HepG2 (cell line): Measurements from ENCODE around the gene SUPT6H. TPM values are rescaled to one million over a fixed set of nuclear protein-coding genes. Genes with fewer than 3 reads are reported as not detected.

Source experiments
- ATAC-seq: fragments of 200-7000 bp; cut with Tn5 transposase; 3 replicates; pipeline ENCODE4 v1.9.1; 2020; ENCODE audit warnings: mild to moderate bottlenecking, moderate library complexity
- BruUV-seq: library from RNA; stranded (reverse); fragments of 400-500 nt; replicated peaks from 2 replicates; lab custom pipeline; 2021; lab: Mats Ljungman, UMichigan
- CTCF ChIA-PET: fragments of 300-600 bp; formaldehyde crosslinking; extraction: SDS; loops from one replicate; lab custom pipeline; 2021; ENCODE audit warnings: low total read pairs, inconsistent platforms, low intra/inter-chr PET ratio; lab: Yijun Ruan, JAX
- POLR2A ChIA-PET: fragments of 350-600 bp; sonication (Branson Sonifier 250); formaldehyde crosslinking; loops from one replicate; lab custom pipeline; 2020; ENCODE audit warnings: antibody characterized with exemption, inconsistent platforms; lab: Yijun Ruan, JAX
- DNase-seq: peaks from one replicate; pipeline ENCODE4 v3.0.0-alpha.2; 2015; ENCODE audit warnings: low spot score
- FAIRE-seq: peaks from 3 replicates; lab custom pipeline; 2011; peaks lifted over from hg19 to GRCh38; lab: Jason Lieb, UNC
- H2AFZ ChIP-seq: one replicate; pipeline ENCODE4 v1.6.1; 2011; ENCODE audit warnings: low read length, inconsistent platforms
- H3K27ac ChIP-seq: fragments of 300-600 bp; 3 replicates; pipeline ENCODE4 v1.8.0; 2011; ENCODE audit warnings: mixed run types, mild to moderate bottlenecking, mixed read lengths, low read length, inconsistent platforms; ENCODE audit not compliant: insufficient read depth; ENCODE audit errors: extremely low read length
- H3K27me3 ChIP-seq, 2 experiments: fragments of 200-600 bp in 1 of 2; 2 replicates in 1 of 2; 3 replicates in 1 of 2; pipeline versions ENCODE4 v1.6.0 to v1.8.0; 2011; ENCODE audit warnings: low read length in 2 of 2, mild to moderate bottlenecking in 2 of 2, moderate library complexity in 2 of 2, inconsistent platforms in 1 of 2; ENCODE audit not compliant: insufficient read depth in 2 of 2, control insufficient read depth in 1 of 2
- H3K36me3 ChIP-seq, 2 experiments: fragments of 200-600 bp in 1 of 2; replicated peaks in 1 of 2; 2 replicates in 1 of 2; 3 replicates in 1 of 2; pipeline versions ENCODE4 v1.5.1 to v1.8.0; 2011; ENCODE audit warnings: low read length in 2 of 2, inconsistent platforms in 1 of 2; ENCODE audit not compliant: insufficient read depth in 2 of 2, control insufficient read depth in 1 of 2
- H3K4me1 ChIP-seq: 2 replicates; pipeline ENCODE4 v1.5.1; 2012; ENCODE audit warnings: low read length, inconsistent platforms; ENCODE audit not compliant: insufficient read depth
- H3K4me2 ChIP-seq: 2 replicates; pipeline ENCODE4 v1.6.0; 2011; ENCODE audit warnings: low read depth, low read length, inconsistent platforms
- H3K4me3 ChIP-seq, 3 experiments: fragments of 200-600 bp in 1 of 3; sonication (generic), shearing (Covaris generic) in 1 of 3; replicated peaks in 1 of 3; 2 replicates each; pipeline ENCODE4 v1.5.1; 2011 to 2016; ENCODE audit warnings: low read length in 3 of 3, inconsistent platforms in 2 of 3, low read depth in 2 of 3, mild to moderate bottlenecking in 2 of 3, control low read depth in 1 of 3, mixed read lengths in 1 of 3; ENCODE audit not compliant: insufficient read depth in 1 of 3
- H3K79me2 ChIP-seq: one replicate; pipeline ENCODE4 v1.6.1; 2011; ENCODE audit warnings: low read length, inconsistent platforms; ENCODE audit not compliant: insufficient read depth
- H3K9ac ChIP-seq: 2 replicates; pipeline ENCODE4 v1.6.0; 2011; ENCODE audit warnings: mild to moderate bottlenecking, low read depth, low read length, inconsistent platforms; ENCODE audit not compliant: insufficient read depth
- H3K9me3 ChIP-seq: 2 replicates; pipeline ENCODE4 v1.5.1; 2012; ENCODE audit warnings: mild to moderate bottlenecking, low read length
- H4K20me1 ChIP-seq: 2 replicates; pipeline ENCODE4 v1.6.0; 2011; ENCODE audit warnings: inconsistent platforms, mild to moderate bottlenecking, low read length, moderate library complexity; ENCODE audit not compliant: insufficient read depth
- HOXD1 ChIP-seq: sonication (generic); formaldehyde crosslinking; IDR thresholded peaks from 2 replicates; pipeline ENCODE4 v1.5.0; 2020; ENCODE audit warnings: missing genetic modification reagents
- NPAS2 ChIP-seq: sonication (generic); formaldehyde crosslinking; IDR thresholded peaks from 2 replicates; pipeline ENCODE4 v1.8.0; 2022; ENCODE audit warnings: mild to moderate bottlenecking, missing genetic modification reagents, borderline replicate concordance
- RFX1 ChIP-seq: fragments of 450-650 bp; IDR thresholded peaks from 2 replicates; pipeline ENCODE4 v1.6.1; 2017
- RFXANK ChIP-seq: IDR thresholded peaks from 2 replicates; pipeline ENCODE4 v1.6.1; 2016
- ZBTB8A ChIP-seq: sonication (generic); formaldehyde crosslinking; IDR thresholded peaks from 2 replicates; pipeline ENCODE4 v1.4.0; 2020; ENCODE audit warnings: mild to moderate bottlenecking, low read depth, missing genetic modification reagents, borderline replicate concordance
- ZNF121 ChIP-seq: sonication (generic); formaldehyde crosslinking; IDR thresholded peaks from 2 replicates; pipeline ENCODE4 v1.5.0; 2020; ENCODE audit warnings: mild to moderate bottlenecking, missing genetic modification reagents
- ZNF260 ChIP-seq: sonication (generic); formaldehyde crosslinking; IDR thresholded peaks from 2 replicates; pipeline ENCODE4 v1.4.0; 2020; ENCODE audit warnings: missing genetic modification reagents, low read depth, mild to moderate bottlenecking, borderline replicate concordance
- ZNF296 ChIP-seq: sonication (generic); formaldehyde crosslinking; conservative IDR thresholded peaks from 2 replicates; pipeline ENCODE4 v1.5.0; 2020; ENCODE audit warnings: mild to moderate bottlenecking, missing genetic modification reagents
- ZNF317 ChIP-seq: sonication (generic); formaldehyde crosslinking; IDR thresholded peaks from 2 replicates; pipeline ENCODE4 v1.5.0; 2020; ENCODE audit warnings: mild to moderate bottlenecking, missing genetic modification reagents
- ZNF367 ChIP-seq: sonication (generic); formaldehyde crosslinking; IDR thresholded peaks from 2 replicates; pipeline ENCODE4 v1.4.0; 2020; ENCODE audit warnings: missing genetic modification reagents, borderline replicate concordance
- ZSCAN20 ChIP-seq: sonication (generic); formaldehyde crosslinking; IDR thresholded peaks from 2 replicates; pipeline ENCODE4 v1.4.0; 2020; ENCODE audit warnings: missing genetic modification reagents, mild to moderate bottlenecking, borderline replicate concordance
- WGBS: methylation state at CpG from one replicate; pipeline ENCODE4 v1.1.6; 2017; ENCODE audit warnings: low lambda C conversion rate; 5-methylcytosine and 5-hydroxymethylcytosine counted together
- in situ Hi-C: cut with HindIII; loops from 2 replicates; pipeline ENCODE4 v1.10.0; 2017; ENCODE audit warnings: low pct_unique_long_range_greater_than_20kb; ENCODE audit not compliant: extremely low pct_ligation_motif_present
- intact Hi-C: fragments of 100-400 bp; cut with micrococcal nuclease; formaldehyde crosslinking; loops from one replicate; pipeline ENCODE4 v1.10.0; 2022; ENCODE audit not compliant: unreplicated experiment
- polyA plus RNA-seq, 8 experiments: library from polyadenylated mRNA; depleted of rRNA in 3 of 8; stranded (reverse) in 7 of 8; unstranded in 1 of 8; fragments of >200 nt; fragmentation: Illumina TruSeq in 4 of 8; extraction: Trizol in 4 of 8; gene quantifications; 2 replicates each; pipeline versions ENCODE4 v1.2.1 to v1.2.3, GENCODE V29; 2011 to 2016; ENCODE audit warnings: low read depth in 4 of 8, missing spikeins in 1 of 8, mixed read lengths in 1 of 8; ENCODE audit not compliant: insufficient read depth in 1 of 8
- total RNA-seq, 5 experiments: library from RNA; depleted of rRNA; stranded (reverse); fragments of >200 nt; fragmentation: Illumina TruSeq; extraction: Trizol; gene quantifications; 2 replicates each; pipeline ENCODE4 v1.2.3, GENCODE V29; 2016; ENCODE audit warnings: low read depth in 1 of 5
- TF ChIP-seq, protein P1 (sequence below): sonication (generic); formaldehyde crosslinking; conservative IDR thresholded peaks from 2 replicates; pipeline ENCODE4 v1.4.0; 2020; ENCODE audit warnings: missing genetic modification reagents

SUPT6H gene
- total and polyA plus RNA-seq, 2 of the 13 experiments (the other 11 are each of a cell fraction or from before 2014, with no cell fraction given): 32.7 to 39.9 TPM

DNA sequence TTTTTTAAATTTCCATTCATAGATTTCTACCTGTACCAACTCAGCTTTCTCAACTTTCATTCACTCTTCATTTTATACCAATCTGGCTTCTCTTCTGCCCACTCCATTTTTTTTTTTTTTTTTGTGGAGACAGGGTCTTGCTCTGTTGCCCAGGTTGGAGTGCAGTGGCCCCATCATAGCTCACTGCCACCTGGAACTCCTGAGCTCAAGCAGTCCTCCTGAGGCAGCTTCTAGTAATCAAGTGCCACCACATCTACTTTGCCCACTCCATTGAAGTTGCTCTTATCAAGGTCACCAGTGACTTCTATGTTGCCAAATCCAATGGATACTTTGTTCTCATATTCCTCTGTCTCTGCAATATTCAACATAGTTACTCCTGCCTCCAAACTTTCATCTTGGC, 1.7 kb downstream of the SUPT6H start:
- POLR2A ChIA-PET: interaction anchor here (2.7 to 5.2 kb wide), 4 partner anchors 19 to 64 kb away, joined by 24 to 69 read pairs (median 33); partner anchors contain the start of genes BLTP2, NEK8, PROCA1 and RPL23A
- no TSS peak for BruUV-seq
- no peak for FAIRE-seq

DNA sequence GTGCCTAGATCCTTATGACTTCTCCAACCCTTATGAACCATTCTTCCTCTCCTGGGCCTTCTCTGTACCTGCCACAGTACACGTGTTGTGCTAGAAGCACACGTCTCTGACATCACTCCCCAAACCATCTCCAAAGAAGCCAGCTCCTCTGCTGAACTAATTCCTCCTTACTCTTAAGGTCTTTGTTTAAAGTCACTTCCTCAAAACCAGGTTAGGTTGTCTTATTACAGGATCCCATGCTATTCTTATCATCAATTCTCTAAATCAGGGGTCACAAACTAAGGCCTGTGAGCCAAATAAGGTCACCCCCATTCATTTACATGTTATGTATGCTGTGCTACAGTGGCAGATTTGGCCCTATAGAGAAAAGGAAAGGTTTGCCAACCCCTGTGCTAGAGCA, 4.0 kb downstream of the SUPT6H start:
- intact Hi-C loops (no loop called here), in situ Hi-C loops (no loop called here)
- 96% methylated on average over 2 of the region's 2 CpGs for WGBS
- TF ChIP-seq ZNF260: no peak
- TF ChIP-seq, protein P1, sequence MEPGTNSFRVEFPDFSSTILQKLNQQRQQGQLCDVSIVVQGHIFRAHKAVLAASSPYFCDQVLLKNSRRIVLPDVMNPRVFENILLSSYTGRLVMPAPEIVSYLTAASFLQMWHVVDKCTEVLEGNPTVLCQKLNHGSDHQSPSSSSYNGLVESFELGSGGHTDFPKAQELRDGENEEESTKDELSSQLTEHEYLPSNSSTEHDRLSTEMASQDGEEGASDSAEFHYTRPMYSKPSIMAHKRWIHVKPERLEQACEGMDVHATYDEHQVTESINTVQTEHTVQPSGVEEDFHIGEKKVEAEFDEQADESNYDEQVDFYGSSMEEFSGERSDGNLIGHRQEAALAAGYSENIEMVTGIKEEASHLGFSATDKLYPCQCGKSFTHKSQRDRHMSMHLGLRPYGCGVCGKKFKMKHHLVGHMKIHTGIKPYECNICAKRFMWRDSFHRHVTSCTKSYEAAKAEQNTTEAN (CRISPR knock-in tag): no peak
- TF ChIP-seq ZSCAN20: no peak
- TF ChIP-seq ZNF317 (CRISPR knock-in tag): no peak
- TF ChIP-seq NPAS2 (CRISPR knock-in tag): no peak
- TF ChIP-seq RFXANK (CRISPR knock-in tag): no peak
- no peak for TF ChIP-seq ZBTB8A
- no peak for TF ChIP-seq RFX1
- TF ChIP-seq ZNF367: no peak
- TF ChIP-seq ZNF296 (CRISPR knock-in tag): no peak
- no TSS peak for BruUV-seq
- ATAC-seq (no peak), FAIRE-seq (no peak), DNase-seq (no peak)
- H3K27ac ChIP-seq: no peak overlapping the region
- no peaks in the 10 kb centered on the region; a peak in 2 of 5 replicates for H3K27me3 ChIP-seq
- peaks cover 33% of the 10 kb centered on the region for H3K4me1 ChIP-seq
- H3K4me3 ChIP-seq: no peak overlapping the region
- peaks cover 5 to 46% of the 10 kb centered on the region in 2 experiments for H3K36me3 ChIP-seq
- ChIA-PET POLR2A (interaction anchor here (0.8 to 1.9 kb wide), 2 partner anchors 33 to 45 kb away, joined by 3 to 5 read pairs; no protein-coding TSS in a partner anchor), CTCF (no interaction called here)
- H3K9ac ChIP-seq: no peak overlapping the region
- H3K9me3 ChIP-seq: no peaks in the 10 kb centered on the region
- no peak overlapping the region for H3K4me2 ChIP-seq
- H4K20me1 ChIP-seq: no peaks in the 10 kb centered on the region; the same call in none of the 2 replicates
- peaks cover 72% of the 10 kb centered on the region for H3K79me2 ChIP-seq
- H2AFZ ChIP-seq: no peak overlapping the region

More for the DNA sequence above, 1.7 kb downstream of the SUPT6H start:
- Histone ChIP-seq H2AFZ (no peak overlapping the region), H3K36me3 (peaks cover 4 to 26% of the 10 kb centered on the region in 2 experiments; a peak in 4 of 5 replicates), H3K4me2 (peak overlapping the region; percentile 94), H3K79me2 (peaks cover 83% of the 10 kb centered on the region), H3K27me3 (no peaks in the 10 kb centered on the region; a peak in 2 of 5 replicates), H3K9me3 (no peaks in the 10 kb centered on the region), H3K9ac (peak overlapping the region; percentile 94; the same call in 1 of the 2 replicates), H3K4me3 (peak overlapping the region in 2 of 3 experiments; percentile 88 to 91; a peak in 2 of 6 replicates), H3K27ac (peak overlapping the region; percentile 91), H4K20me1 (no peaks in the 10 kb centered on the region; the same call in none of the 2 replicates), H3K4me1 (peaks cover 45% of the 10 kb centered on the region)
- intact Hi-C loops: loop anchor here (5.0 kb wide), 1 partner anchor 34 kb away; no protein-coding TSS in a partner anchor
- CTCF ChIA-PET: no interaction called here
- DNase-seq: no peak
- ATAC-seq: no peak
- in situ Hi-C loops: no loop called here
- TF ChIP-seq HOXD1 (no peak), ZNF121 (CRISPR knock-in tag) (peak; percentile 55)
